ENCODE results near the gene KCNC3.
A peak's percentile ranks its signal among the peaks of the same experiment; 100 is the strongest.
"Not testable (repeated sequence)": the region's sequence is repeated elsewhere in the genome, so short reads cannot be mapped to it uniquely, and the experiment has no call there.

Gene KCNC3

GRCh38 chr19:50333737-50334617 is 4.8 kb upstream of the KCNC3 start:
- peak overlapping the region; percentile 7 to 58 for H3K27ac ChIP-seq (ENCODE audit: low read depth in 2 of 2, low read length in 2 of 2)
- peaks cover 8 to 20% of the 10 kb centered on the region in 2 donors for H3K27me3 ChIP-seq (ENCODE audit: control insufficient read depth in 2 of 2, insufficient read depth in 2 of 2, low read length in 2 of 2)
- no peaks in the 10 kb centered on the region for H3K9me3 ChIP-seq (ENCODE audit: control insufficient read depth in 2 of 2, low read length in 2 of 2)
- H3K9ac ChIP-seq (ENCODE audit: low read depth in 1 of 2, low read length in 2 of 2), result peak overlapping the region; percentile 46 to 72
- no peaks in the 10 kb centered on the region for H3K36me3 ChIP-seq (ENCODE audit: control insufficient read depth in 2 of 2, insufficient read depth in 2 of 2, low read length in 2 of 2)
- H3K4me1 ChIP-seq (ENCODE audit: control insufficient read depth in 2 of 2, insufficient read depth in 2 of 2, low read length in 2 of 2), result peaks cover 20 to 22% of the 10 kb centered on the region in 2 donors
- peak overlapping the region; percentile 68 to 86 for H3K4me3 ChIP-seq (ENCODE audit: low read length in 2 of 2)

GRCh38 chr19:50333235-50333736 is 4.1 kb upstream of the KCNC3 start:
- Histone ChIP-seq H3K4me3 (ENCODE audit: low read length in 2 of 2) (peak overlapping the region; percentile 68 to 86), H3K36me3 (ENCODE audit: control insufficient read depth in 2 of 2, insufficient read depth in 2 of 2, low read length in 2 of 2) (no peaks in the 10 kb centered on the region), H3K27me3 (ENCODE audit: control insufficient read depth in 2 of 2, insufficient read depth in 2 of 2, low read length in 2 of 2) (peaks cover 8 to 20% of the 10 kb centered on the region in 2 donors), H3K27ac (ENCODE audit: low read depth in 2 of 2, low read length in 2 of 2) (peak overlapping the region; percentile 7 to 58), H3K9ac (ENCODE audit: low read depth in 1 of 2, low read length in 2 of 2) (peak overlapping the region in 1 of 2 donors; percentile 72), H3K4me1 (ENCODE audit: control insufficient read depth in 2 of 2, insufficient read depth in 2 of 2, low read length in 2 of 2) (peaks cover 20 to 24% of the 10 kb centered on the region in 2 donors), H3K9me3 (ENCODE audit: control insufficient read depth in 2 of 2, low read length in 2 of 2) (no peaks in the 10 kb centered on the region)

GRCh38 chr19:50332244-50333038 is 3.3 kb upstream of the KCNC3 start:
- Histone ChIP-seq H3K9ac (ENCODE audit: low read depth in 1 of 2, low read length in 2 of 2) (no peak overlapping the region), H3K4me1 (ENCODE audit: control insufficient read depth in 2 of 2, insufficient read depth in 2 of 2, low read length in 2 of 2) (peaks cover 20 to 24% of the 10 kb centered on the region in 2 donors), H3K36me3 (ENCODE audit: control insufficient read depth in 2 of 2, insufficient read depth in 2 of 2, low read length in 2 of 2) (no peaks in the 10 kb centered on the region), H3K27me3 (ENCODE audit: control insufficient read depth in 2 of 2, insufficient read depth in 2 of 2, low read length in 2 of 2) (peaks cover 12 to 25% of the 10 kb centered on the region in 2 donors), H3K9me3 (ENCODE audit: control insufficient read depth in 2 of 2, low read length in 2 of 2) (no peaks in the 10 kb centered on the region), H3K4me3 (ENCODE audit: low read length in 2 of 2) (peak overlapping the region in 1 of 2 donors; percentile 31), H3K27ac (ENCODE audit: low read depth in 2 of 2, low read length in 2 of 2) (peak overlapping the region; percentile 4 to 58)

GRCh38 chr19:50331994-50332243 is 2.7 kb upstream of the KCNC3 start:
- Histone ChIP-seq H3K27me3 (ENCODE audit: control insufficient read depth in 2 of 2, insufficient read depth in 2 of 2, low read length in 2 of 2) (peaks cover 17 to 31% of the 10 kb centered on the region in 2 donors), H3K4me3 (ENCODE audit: low read length in 2 of 2) (no peak overlapping the region), H3K36me3 (ENCODE audit: control insufficient read depth in 2 of 2, insufficient read depth in 2 of 2, low read length in 2 of 2) (no peaks in the 10 kb centered on the region), H3K9ac (ENCODE audit: low read depth in 1 of 2, low read length in 2 of 2) (no peak overlapping the region), H3K4me1 (ENCODE audit: control insufficient read depth in 2 of 2, insufficient read depth in 2 of 2, low read length in 2 of 2) (peaks cover 20 to 24% of the 10 kb centered on the region in 2 donors), H3K27ac (ENCODE audit: low read depth in 2 of 2, low read length in 2 of 2) (peak overlapping the region in 1 of 2 donors; percentile 23), H3K9me3 (ENCODE audit: control insufficient read depth in 2 of 2, low read length in 2 of 2) (no peaks in the 10 kb centered on the region)

- Histone ChIP-seq H3K4me1 (ENCODE audit: control insufficient read depth in 2 of 2, insufficient read depth in 2 of 2, low read length in 2 of 2) (peaks cover 20 to 24% of the 10 kb centered on the region in 2 donors), H3K9ac (ENCODE audit: low read depth in 1 of 2, low read length in 2 of 2) (no peak overlapping the region), H3K4me3 (ENCODE audit: low read length in 2 of 2) (peak overlapping the region in 1 of 2 donors; percentile 20), H3K36me3 (ENCODE audit: control insufficient read depth in 2 of 2, insufficient read depth in 2 of 2, low read length in 2 of 2) (no peaks in the 10 kb centered on the region), H3K9me3 (ENCODE audit: control insufficient read depth in 2 of 2, low read length in 2 of 2) (no peaks in the 10 kb centered on the region), H3K27ac (ENCODE audit: low read depth in 2 of 2, low read length in 2 of 2) (peak overlapping the region in 1 of 2 donors; percentile 23), H3K27me3 (ENCODE audit: control insufficient read depth in 2 of 2, insufficient read depth in 2 of 2, low read length in 2 of 2) (peaks cover 22 to 32% of the 10 kb centered on the region in 2 donors)
These were observed 2.2 kb upstream of the KCNC3 start for GRCh38 chr19:50331221-50331993.

- Histone ChIP-seq H3K4me1 (ENCODE audit: control insufficient read depth in 2 of 2, insufficient read depth in 2 of 2, low read length in 2 of 2) (peaks cover 24 to 27% of the 10 kb centered on the region in 2 donors), H3K36me3 (ENCODE audit: control insufficient read depth in 2 of 2, insufficient read depth in 2 of 2, low read length in 2 of 2) (no peaks in the 10 kb centered on the region), H3K4me3 (ENCODE audit: low read length in 2 of 2) (peak overlapping the region; percentile 33 to 48), H3K27ac (ENCODE audit: low read depth in 2 of 2, low read length in 2 of 2) (peak overlapping the region in 1 of 2 donors; percentile 23), H3K9ac (ENCODE audit: low read depth in 1 of 2, low read length in 2 of 2) (no peak overlapping the region), H3K27me3 (ENCODE audit: control insufficient read depth in 2 of 2, insufficient read depth in 2 of 2, low read length in 2 of 2) (peaks cover 27 to 36% of the 10 kb centered on the region in 2 donors), H3K9me3 (ENCODE audit: control insufficient read depth in 2 of 2, low read length in 2 of 2) (no peaks in the 10 kb centered on the region)
These were observed 1.3 kb upstream of the KCNC3 start for GRCh38 chr19:50330365-50331078.

GRCh38 chr19:50329926-50330294 is 733 bp upstream of the KCNC3 start:
- not testable (repeated sequence) for H3K36me3 ChIP-seq (ENCODE audit: control insufficient read depth in 2 of 2, insufficient read depth in 2 of 2, low read length in 2 of 2); H3K9me3 ChIP-seq (ENCODE audit: control insufficient read depth in 2 of 2, low read length in 2 of 2); H3K9ac ChIP-seq (ENCODE audit: low read depth in 1 of 2, low read length in 2 of 2)
- Histone ChIP-seq H3K27ac (ENCODE audit: low read depth in 2 of 2, low read length in 2 of 2) (peak overlapping the region in 1 of 2 donors; percentile 38), H3K4me3 (ENCODE audit: low read length in 2 of 2) (peak overlapping the region in 1 of 2 donors; percentile 59), H3K4me1 (ENCODE audit: control insufficient read depth in 2 of 2, insufficient read depth in 2 of 2, low read length in 2 of 2) (peaks cover 24 to 27% of the 10 kb centered on the region in 2 donors), H3K27me3 (ENCODE audit: control insufficient read depth in 2 of 2, insufficient read depth in 2 of 2, low read length in 2 of 2) (peaks cover 27 to 35% of the 10 kb centered on the region in 2 donors)

GRCh38 chr19:50328873-50329145 is 368 bp downstream of the KCNC3 start:
- no peaks in the 10 kb centered on the region for H3K9me3 ChIP-seq (ENCODE audit: control insufficient read depth in 2 of 2, low read length in 2 of 2)
- no peak overlapping the region for H3K4me3 ChIP-seq (ENCODE audit: low read length in 2 of 2)
- no peak overlapping the region for H3K27ac ChIP-seq (ENCODE audit: low read depth in 2 of 2, low read length in 2 of 2)
- H3K36me3 ChIP-seq (ENCODE audit: control insufficient read depth in 2 of 2, insufficient read depth in 2 of 2, low read length in 2 of 2), result no peaks in the 10 kb centered on the region
- no peak overlapping the region for H3K9ac ChIP-seq (ENCODE audit: low read depth in 1 of 2, low read length in 2 of 2)
- H3K4me1 ChIP-seq (ENCODE audit: control insufficient read depth in 2 of 2, insufficient read depth in 2 of 2, low read length in 2 of 2), result peaks cover 19 to 24% of the 10 kb centered on the region in 2 donors
- peaks cover 27 to 35% of the 10 kb centered on the region in 2 donors for H3K27me3 ChIP-seq (ENCODE audit: control insufficient read depth in 2 of 2, insufficient read depth in 2 of 2, low read length in 2 of 2)

- Histone ChIP-seq H3K27me3 (ENCODE audit: control insufficient read depth in 2 of 2, insufficient read depth in 2 of 2, low read length in 2 of 2) (peaks cover 27 to 35% of the 10 kb centered on the region in 2 donors), H3K36me3 (ENCODE audit: control insufficient read depth in 2 of 2, insufficient read depth in 2 of 2, low read length in 2 of 2) (no peaks in the 10 kb centered on the region), H3K9me3 (ENCODE audit: control insufficient read depth in 2 of 2, low read length in 2 of 2) (no peaks in the 10 kb centered on the region), H3K4me1 (ENCODE audit: control insufficient read depth in 2 of 2, insufficient read depth in 2 of 2, low read length in 2 of 2) (peaks cover 16 to 21% of the 10 kb centered on the region in 2 donors), H3K27ac (ENCODE audit: low read depth in 2 of 2, low read length in 2 of 2) (no peak overlapping the region), H3K9ac (ENCODE audit: low read depth in 1 of 2, low read length in 2 of 2) (no peak overlapping the region), H3K4me3 (ENCODE audit: low read length in 2 of 2) (no peak overlapping the region)
These were observed 829 bp downstream of the KCNC3 start for GRCh38 chr19:50328224-50328872.
